ENCODE data around the gene STRN3. TPM values are rescaled to one million over a fixed set of nuclear protein-coding genes. Genes with fewer than 3 reads are reported as not detected.

Gene STRN3
- total RNA-seq, 1 donor from 2014 or later: 58.1 TPM

DNA sequence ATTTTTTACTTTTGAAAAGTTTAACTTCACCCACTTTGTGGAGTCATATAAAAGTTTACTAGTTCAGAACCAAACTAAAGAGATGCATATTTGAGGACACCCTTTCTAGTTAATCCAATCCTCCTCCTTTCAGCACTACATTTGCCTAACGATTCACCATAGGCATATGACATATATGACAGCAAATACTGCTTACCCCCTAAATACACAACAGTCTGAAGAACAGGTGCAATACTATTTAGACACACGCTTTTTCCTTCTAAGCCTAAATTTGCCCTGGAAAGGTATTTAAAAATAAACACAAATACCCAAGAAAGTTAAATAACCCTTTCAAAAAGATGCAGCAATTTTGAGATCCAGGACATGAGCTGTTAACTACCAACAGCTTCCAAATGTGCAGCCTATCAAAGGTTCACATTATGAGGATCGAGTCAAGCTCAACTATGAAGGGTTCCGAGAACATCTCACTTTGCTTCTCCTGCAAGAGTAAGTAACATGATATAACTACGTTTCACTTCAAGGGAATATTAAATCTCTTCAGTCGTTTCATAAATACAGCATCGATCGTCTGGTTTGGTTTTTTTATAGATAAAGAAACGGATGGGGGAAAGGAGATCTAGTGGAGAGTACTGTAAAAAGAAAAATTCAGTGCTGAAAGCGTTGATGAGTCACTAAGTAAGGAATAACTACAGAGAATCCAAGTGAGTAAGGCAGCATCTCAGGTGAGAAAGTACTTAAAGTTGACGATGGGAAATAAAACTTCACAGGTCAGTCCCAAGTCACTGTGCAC is 1.4 kb downstream of the STRN3 start:
- Mint-ChIP-seq H3K4me1 (peaks cover 33% of the 10 kb centered on the region), H3K27me3 (ENCODE audit: low read depth) (no peaks in the 10 kb centered on the region), H3K4me3 (peak overlapping the region; percentile 77), H3K27ac (peak overlapping the region; percentile 81), H3K36me3 (peaks cover 11% of the 10 kb centered on the region), H3K9me3 (peaks cover 9% of the 10 kb centered on the region)
- DNase-seq (ENCODE audit: low spot score in 2 of 2, unreplicated experiment in 2 of 2): no peak
- TF ChIP-seq, protein P1, sequence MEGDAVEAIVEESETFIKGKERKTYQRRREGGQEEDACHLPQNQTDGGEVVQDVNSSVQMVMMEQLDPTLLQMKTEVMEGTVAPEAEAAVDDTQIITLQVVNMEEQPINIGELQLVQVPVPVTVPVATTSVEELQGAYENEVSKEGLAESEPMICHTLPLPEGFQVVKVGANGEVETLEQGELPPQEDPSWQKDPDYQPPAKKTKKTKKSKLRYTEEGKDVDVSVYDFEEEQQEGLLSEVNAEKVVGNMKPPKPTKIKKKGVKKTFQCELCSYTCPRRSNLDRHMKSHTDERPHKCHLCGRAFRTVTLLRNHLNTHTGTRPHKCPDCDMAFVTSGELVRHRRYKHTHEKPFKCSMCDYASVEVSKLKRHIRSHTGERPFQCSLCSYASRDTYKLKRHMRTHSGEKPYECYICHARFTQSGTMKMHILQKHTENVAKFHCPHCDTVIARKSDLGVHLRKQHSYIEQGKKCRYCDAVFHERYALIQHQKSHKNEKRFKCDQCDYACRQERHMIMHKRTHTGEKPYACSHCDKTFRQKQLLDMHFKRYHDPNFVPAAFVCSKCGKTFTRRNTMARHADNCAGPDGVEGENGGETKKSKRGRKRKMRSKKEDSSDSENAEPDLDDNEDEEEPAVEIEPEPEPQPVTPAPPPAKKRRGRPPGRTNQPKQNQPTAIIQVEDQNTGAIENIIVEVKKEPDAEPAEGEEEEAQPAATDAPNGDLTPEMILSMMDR (IDR thresholded peaks at IDR 0.05; ENCODE audit: unreplicated experiment): no peak

DNA sequence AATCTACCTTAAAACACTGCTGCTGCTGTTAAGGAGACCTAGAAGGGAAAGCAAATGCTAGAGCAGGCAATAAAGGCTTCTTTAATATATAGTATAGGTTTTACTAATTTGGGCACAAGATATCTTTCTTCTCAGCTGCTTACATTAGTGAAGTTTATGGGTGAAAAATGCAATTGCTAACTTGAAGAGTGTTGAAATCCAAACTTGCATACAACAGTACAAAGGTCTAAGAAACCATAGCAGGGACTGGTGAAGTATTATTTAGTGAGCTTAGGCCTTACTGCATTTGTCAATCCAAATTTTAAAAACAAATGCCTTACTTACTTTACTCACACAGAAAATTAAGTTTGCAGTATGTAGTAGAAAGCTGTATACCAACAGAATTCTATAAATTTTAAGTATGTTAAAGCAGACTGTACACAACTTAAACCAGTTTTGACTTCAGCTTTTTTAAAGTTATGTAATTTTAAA is 2.1 kb downstream of the STRN3 start:
- DNase-seq (ENCODE audit: low spot score in 2 of 2, unreplicated experiment in 2 of 2): no peak
- H3K27ac Mint-ChIP-seq: peak overlapping the region; percentile 67
- peaks cover 33% of the 10 kb centered on the region for H3K4me1 Mint-ChIP-seq
- H3K4me3 Mint-ChIP-seq: peak overlapping the region; percentile 77
- H3K36me3 Mint-ChIP-seq: peaks cover 11% of the 10 kb centered on the region
- TF ChIP-seq, protein P1 (IDR thresholded peaks at IDR 0.05; ENCODE audit: unreplicated experiment): no peak
- H3K27me3 Mint-ChIP-seq (ENCODE audit: low read depth): no peaks in the 10 kb centered on the region
- peaks cover 9% of the 10 kb centered on the region for H3K9me3 Mint-ChIP-seq

DNA sequence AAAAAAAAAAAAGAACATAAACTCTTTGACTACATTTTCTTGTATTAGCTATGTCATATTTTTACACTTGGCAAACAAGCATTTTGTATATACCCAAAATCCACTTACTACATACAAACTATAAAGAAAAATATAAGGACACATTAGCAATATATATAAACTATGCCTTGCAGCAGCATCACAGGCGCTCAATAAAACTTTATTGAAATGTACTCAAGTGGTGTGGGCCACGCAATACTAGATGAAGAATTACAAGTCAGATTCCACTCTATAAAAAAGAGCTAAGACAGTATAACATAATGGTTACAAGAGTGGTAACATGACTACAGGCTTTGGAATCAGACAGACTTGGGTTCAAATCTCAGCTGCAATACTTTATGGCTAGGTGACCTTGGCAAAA is 3.8 kb downstream of the STRN3 start:
- Mint-ChIP-seq H3K27ac (peak overlapping the region; percentile 37), H3K27me3 (ENCODE audit: low read depth) (no peaks in the 10 kb centered on the region), H3K36me3 (peaks cover 11% of the 10 kb centered on the region), H3K9me3 (peaks cover 9% of the 10 kb centered on the region), H3K4me3 (no peak overlapping the region), H3K4me1 (peaks cover 32% of the 10 kb centered on the region)
- TF ChIP-seq, protein P1 (IDR thresholded peaks at IDR 0.05; ENCODE audit: unreplicated experiment): no peak
- DNase-seq (ENCODE audit: low spot score in 2 of 2, unreplicated experiment in 2 of 2): no peak

DNA sequence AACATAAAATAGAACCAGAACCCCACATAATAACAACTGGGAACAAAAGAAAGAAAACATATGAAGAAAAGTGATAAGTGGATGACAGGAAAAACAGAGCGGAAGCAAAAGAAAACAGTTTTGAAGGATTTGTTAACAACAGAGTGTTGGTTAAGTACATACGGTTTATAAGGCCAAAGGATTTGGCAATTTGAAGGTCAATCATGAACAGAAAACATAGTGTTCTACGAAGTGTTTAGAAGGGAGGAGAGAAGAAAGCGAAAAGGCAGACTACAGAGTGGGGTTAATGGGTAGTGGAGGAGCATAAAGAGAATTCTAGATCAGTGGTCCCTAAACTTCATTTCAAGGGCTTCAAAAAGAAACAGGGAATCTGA is 4.6 kb downstream of the STRN3 start:
- no peak overlapping the region for H3K27ac Mint-ChIP-seq

DNA sequence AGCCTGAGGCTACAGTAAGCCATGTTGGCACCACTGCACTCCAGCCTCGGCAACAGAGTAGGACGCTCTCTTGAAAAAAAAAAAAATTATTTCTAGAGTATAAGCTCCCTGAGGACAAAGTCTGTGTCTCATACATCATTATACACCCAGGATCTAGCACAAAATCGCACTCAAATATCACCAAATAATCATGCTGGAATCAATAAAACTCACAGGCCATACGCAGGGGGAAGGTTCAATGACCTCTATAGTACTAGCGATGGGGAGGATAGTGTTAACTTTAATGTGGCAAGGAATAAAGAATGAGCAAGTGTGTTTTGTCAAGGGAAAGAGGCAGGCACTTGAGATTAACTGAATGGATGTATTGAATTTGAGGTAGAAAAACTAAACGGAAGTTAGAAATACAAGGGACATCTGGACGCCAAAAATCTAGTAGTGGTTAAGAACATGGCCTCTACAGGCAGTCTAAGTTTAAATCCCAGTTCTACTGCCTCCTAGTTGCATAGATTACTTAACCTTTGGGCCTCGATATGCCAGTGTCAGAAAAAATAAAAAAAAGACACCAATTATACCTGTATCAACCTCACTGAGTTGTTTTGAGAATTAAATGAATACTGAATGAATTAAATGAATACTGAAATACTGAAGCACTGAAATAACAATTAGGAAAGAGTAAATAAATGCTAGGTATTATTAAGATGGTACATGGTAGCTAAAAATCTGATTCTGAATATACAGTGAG is 5.2 kb downstream of the STRN3 start:
- H3K27ac Mint-ChIP-seq: no peak overlapping the region
- peaks cover 11% of the 10 kb centered on the region for H3K36me3 Mint-ChIP-seq
- no peak for DNase-seq (ENCODE audit: low spot score in 2 of 2, unreplicated experiment in 2 of 2)
- peaks cover 9% of the 10 kb centered on the region for H3K9me3 Mint-ChIP-seq
- peaks cover 26% of the 10 kb centered on the region for H3K4me1 Mint-ChIP-seq
- no peaks in the 10 kb centered on the region for H3K27me3 Mint-ChIP-seq (ENCODE audit: low read depth)
- no peak overlapping the region for H3K4me3 Mint-ChIP-seq
- TF ChIP-seq, protein P1 (IDR thresholded peaks at IDR 0.05; ENCODE audit: unreplicated experiment): no peak

More for the DNA sequence above, 4.6 kb downstream of the STRN3 start:
- Mint-ChIP-seq H3K27me3 (ENCODE audit: low read depth) (no peaks in the 10 kb centered on the region), H3K4me1 (peaks cover 26% of the 10 kb centered on the region), H3K4me3 (no peak overlapping the region), H3K36me3 (peaks cover 11% of the 10 kb centered on the region), H3K9me3 (peaks cover 9% of the 10 kb centered on the region)
- TF ChIP-seq, protein P1 (IDR thresholded peaks at IDR 0.05; ENCODE audit: unreplicated experiment): no peak
- no peak for DNase-seq (ENCODE audit: low spot score in 2 of 2, unreplicated experiment in 2 of 2)

All from mesothelial cell of epicardium (in vitro differentiated cells).